Tibial nerve (tissue), 4 donors: ENCODE results near the gene FAM120C. TPM values are rescaled to one million over a fixed set of nuclear protein-coding genes. Genes with fewer than 3 reads are reported as not detected.

Source experiments
- DNase-seq, 2 donors: peaks; one replicate each; pipeline ENCODE4 v3.0.0-alpha.2; 2019; ENCODE audit warnings: low spot score in 2 of 2
- H3K27ac ChIP-seq, 4 donors: fragments of 200-600 bp; sonication (generic) in 3 of 4; one replicate each; pipeline ENCODE4 v1.5.1; 2017 to 2019; ENCODE audit warnings: mild to moderate bottlenecking in 1 of 4
- H3K27me3 ChIP-seq, 2 donors: fragments of 200-600 bp; sonication (generic) in 1 of 2; one replicate each; pipeline versions ENCODE4 v1.5.1 to v1.6.0; 2017 to 2019
- H3K36me3 ChIP-seq, 3 donors: fragments of 200-600 bp; sonication (generic); one replicate each; pipeline ENCODE4 v1.5.1; 2018 to 2019
- H3K4me1 ChIP-seq, 4 donors: fragments of 200-600 bp; sonication (generic) in 3 of 4; one replicate each; pipeline ENCODE4 v1.5.1; 2017 to 2019
- H3K4me3 ChIP-seq, 4 donors: fragments of 200-600 bp; sonication (generic) in 3 of 4; one replicate each; pipeline ENCODE4 v1.5.1; 2017 to 2019; ENCODE audit warnings: mild to moderate bottlenecking in 1 of 4, moderate library complexity in 1 of 4
- H3K9me3 ChIP-seq, 4 donors: fragments of 200-600 bp; sonication (generic) in 3 of 4; one replicate each; pipeline ENCODE4 v1.5.1; 2017 to 2019
- CTCF ChIP-seq, 5 experiments: fragments of 200-600 bp in 3 of 5; fragments of 450-650 bp in 2 of 5; sonication (generic) in 3 of 5; IDR thresholded peaks; one replicate each; pipeline ENCODE4 v1.5.1; 2016 to 2019; ENCODE audit warnings: antibody characterized with exemption in 5 of 5, mild to moderate bottlenecking in 3 of 5, moderate library complexity in 2 of 5
- EP300 ChIP-seq, 2 donors: sonication (generic); formaldehyde crosslinking; IDR thresholded peaks; one replicate each; pipeline ENCODE4 v1.6.1; 2017; ENCODE audit warnings: antibody characterized with exemption in 2 of 2, mild to moderate bottlenecking in 1 of 2
- POLR2A ChIP-seq, 2 donors: fragments of 450-650 bp; IDR thresholded peaks; one replicate each; pipeline ENCODE4 v1.6.1; 2017; ENCODE audit warnings: antibody characterized with exemption in 2 of 2, mild to moderate bottlenecking in 2 of 2, moderate library complexity in 2 of 2
- WGBS, 2 donors: methylation state at CpG; one replicate each; pipeline ENCODE4 v1.1.5; 2018; 5-methylcytosine and 5-hydroxymethylcytosine counted together
- total RNA-seq, 4 donors: library from RNA; depleted of rRNA; stranded (reverse); fragments of >200 nt; gene quantifications; one replicate each; pipeline ENCODE4 v1.1.0, GENCODE V29; 2016

FAM120C gene
- total RNA-seq, 4 donors from 2014 or later = 12.3 to 21.6 (median 17.4) TPM

GRCh38 chrX:54181202-54181953 lies 1.7 kb downstream of the FAM120C start:
- 35 to 47% methylated on average over 4 of the region's 4 CpGs for WGBS, 2 donors
- Histone ChIP-seq H3K27ac (no peak overlapping the region), H3K36me3 (no peaks in the 10 kb centered on the region)

GRCh38 chrX:54180403-54180802 lies 2.7 kb downstream of the FAM120C start:
- 47 to 52% methylated on average over 4 of the region's 4 CpGs for WGBS, 2 donors
- TF ChIP-seq CTCF (IDR thresholded peaks at IDR 0.05) (no peak), POLR2A (IDR thresholded peaks at IDR 0.05) (no peak), EP300 (IDR thresholded peaks at IDR 0.05) (no peak)
- Histone ChIP-seq H3K4me1 (peaks cover 0 to 45% (median 8%) of the 10 kb centered on the region in 4 donors), H3K4me3 (no peak overlapping the region), H3K27ac (no peak overlapping the region), H3K36me3 (no peaks in the 10 kb centered on the region), H3K9me3 (no peaks in the 10 kb centered on the region), H3K27me3 (peaks cover 0 to 6% of the 10 kb centered on the region in 2 donors)
- DNase-seq = no peak

More at GRCh38 chrX:54181202-54181953, 1.7 kb downstream of the FAM120C start:
- H3K27me3 ChIP-seq = peaks cover 0 to 6% of the 10 kb centered on the region in 2 donors
- no peak for TF ChIP-seq EP300 (IDR thresholded peaks at IDR 0.05)
- TF ChIP-seq CTCF (IDR thresholded peaks at IDR 0.05) = no peak
- no peak for TF ChIP-seq POLR2A (IDR thresholded peaks at IDR 0.05)
- no peaks in the 10 kb centered on the region for H3K9me3 ChIP-seq
- DNase-seq = no peak
- peaks cover 0 to 45% (median 8%) of the 10 kb centered on the region in 4 donors for H3K4me1 ChIP-seq
- peak overlapping the region; percentile 57 to 90 (median 64) for H3K4me3 ChIP-seq

- no peak for DNase-seq
- Histone ChIP-seq H3K27me3 (peaks cover 0 to 6% of the 10 kb centered on the region in 2 donors), H3K27ac (peak overlapping the region in 1 of 4 donors; percentile 15), H3K4me3 (no peak overlapping the region), H3K36me3 (no peaks in the 10 kb centered on the region), H3K9me3 (no peaks in the 10 kb centered on the region), H3K4me1 (peaks cover 0 to 41% (median 8%) of the 10 kb centered on the region in 4 donors)
- WGBS, 2 donors = 38 to 40% methylated on average over 5 of the region's 5 CpGs
- TF ChIP-seq POLR2A (IDR thresholded peaks at IDR 0.05) = no peak
- no peak for TF ChIP-seq EP300 (IDR thresholded peaks at IDR 0.05)
- no peak for TF ChIP-seq CTCF (IDR thresholded peaks at IDR 0.05)
Measured at GRCh38 chrX:54178100-54178940, 4.7 kb downstream of the FAM120C start.

DNA sequence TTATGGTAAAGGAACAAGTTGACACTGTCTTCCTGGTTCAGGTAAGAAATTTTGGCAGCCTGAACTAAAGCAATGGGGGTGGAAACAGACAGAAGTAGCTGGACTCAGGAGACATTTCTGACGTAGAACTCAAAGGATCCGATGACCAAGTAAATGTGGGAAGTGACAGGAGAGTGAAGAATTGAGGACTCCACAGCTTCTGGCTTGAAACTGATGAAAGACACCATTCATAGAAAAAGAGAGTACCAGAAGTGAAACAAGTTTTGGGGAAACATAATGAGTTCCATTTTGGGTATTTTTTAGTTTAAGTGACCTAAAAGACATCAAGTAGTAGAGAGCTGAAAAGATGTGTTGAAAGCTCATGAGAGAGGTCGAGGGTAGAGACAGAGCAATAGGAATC lies 5.7 kb downstream of the FAM120C start:
- 51 to 56% methylated on average over 3 of the region's 3 CpGs for WGBS, 2 donors
- no peaks in the 10 kb centered on the region for H3K36me3 ChIP-seq
- H3K4me1 ChIP-seq = peaks cover 0 to 41% (median 8%) of the 10 kb centered on the region in 4 donors
- H3K27ac ChIP-seq = no peak overlapping the region
- H3K4me3 ChIP-seq = no peak overlapping the region
- no peak for DNase-seq
- H3K9me3 ChIP-seq = no peaks in the 10 kb centered on the region
- TF ChIP-seq POLR2A (IDR thresholded peaks at IDR 0.05) (no peak), CTCF (IDR thresholded peaks at IDR 0.05) (no peak), EP300 (IDR thresholded peaks at IDR 0.05) (no peak)
- peaks cover 0 to 6% of the 10 kb centered on the region in 2 donors for H3K27me3 ChIP-seq
